ENCODE measurements around the gene FAM81A.
"Not testable (repeated sequence)": the region's sequence is repeated elsewhere in the genome, so short reads cannot be mapped to it uniquely, and the experiment has no call there.

FAM81A gene

GRCh38 chr15:59428898-59429297 lies 9.1 kb upstream of the FAM81A start:
- not testable (repeated sequence) for FAIRE-seq

- no peak for FAIRE-seq
These were observed 5.6 kb upstream of the FAM81A start for GRCh38 chr15:59432389-59432788.

GRCh38 chr15:59434481-59434880 lies 3.5 kb upstream of the FAM81A start:
- no peak for FAIRE-seq

GRCh38 chr15:59436774-59437141 lies 1.2 kb upstream of the FAM81A start:
- FAIRE-seq: no peak

- no peak for FAIRE-seq
These were observed 707 bp upstream of the FAM81A start for GRCh38 chr15:59437142-59437816.

GRCh38 chr15:59438625-59439290 lies 772 bp downstream of the FAM81A start:
- FAIRE-seq: no peak

- FAIRE-seq: no peak
These were observed 1.6 kb downstream of the FAM81A start for GRCh38 chr15:59439576-59439975.

- no peak for FAIRE-seq
These were observed 5.5 kb downstream of the FAM81A start for GRCh38 chr15:59443341-59444072.

GRCh38 chr15:59444081-59444835 lies 6.3 kb downstream of the FAM81A start:
- no peak for FAIRE-seq

GRCh38 chr15:59444980-59445545 lies 7.1 kb downstream of the FAM81A start:
- FAIRE-seq: no peak

GRCh38 chr15:59446232-59446957 lies 8.4 kb downstream of the FAM81A start:
- no peak for FAIRE-seq

GRCh38 chr15:59447367-59447766 lies 9.4 kb downstream of the FAM81A start:
- no peak for FAIRE-seq

- no peak for FAIRE-seq
These were observed 10.9 kb downstream of the FAM81A start for GRCh38 chr15:59448871-59449270.

GRCh38 chr15:59453474-59454215 lies 15.7 kb downstream of the FAM81A start:
- no peak for FAIRE-seq

GRCh38 chr15:59456114-59456513 lies 18.1 kb downstream of the FAM81A start:
- no peak for FAIRE-seq

- FAIRE-seq: no peak
These were observed 19.1 kb downstream of the FAM81A start for GRCh38 chr15:59457103-59457502.

- no peak for FAIRE-seq
These were observed 23.5 kb downstream of the FAM81A start for GRCh38 chr15:59461521-59461920.

- FAIRE-seq: no peak
These were observed 35.2 kb downstream of the FAM81A start for GRCh38 chr15:59473226-59473625.

- not testable (repeated sequence) for FAIRE-seq
These were observed 37.2 kb downstream of the FAM81A start for GRCh38 chr15:59475161-59475560.

GRCh38 chr15:59484399-59484798 lies 46.4 kb downstream of the FAM81A start:
- FAIRE-seq: no peak

- FAIRE-seq: no peak
These were observed 47.0 kb downstream of the FAM81A start for GRCh38 chr15:59485036-59485435.

Data from TTC549 (cell line).